GM21528 (cell line): ENCODE measurements around the gene LCTL.
"Not testable (repeated sequence)": the region's sequence is repeated elsewhere in the genome, so short reads cannot be mapped to it uniquely, and the experiment has no call there.

Source experiments
- ATAC-seq: cut with Tn5 transposase; IDR thresholded peaks from one replicate; pipeline ENCODE4 v1.9.1; 2021; ENCODE audit warnings: mild to moderate bottlenecking, moderate library complexity; ENCODE audit not compliant: unreplicated experiment, low FRiP score

LCTL gene

GRCh38 chr15:66592505-66593218, 26.9 kb upstream of the LCTL start:
- no peak for ATAC-seq

DNA sequence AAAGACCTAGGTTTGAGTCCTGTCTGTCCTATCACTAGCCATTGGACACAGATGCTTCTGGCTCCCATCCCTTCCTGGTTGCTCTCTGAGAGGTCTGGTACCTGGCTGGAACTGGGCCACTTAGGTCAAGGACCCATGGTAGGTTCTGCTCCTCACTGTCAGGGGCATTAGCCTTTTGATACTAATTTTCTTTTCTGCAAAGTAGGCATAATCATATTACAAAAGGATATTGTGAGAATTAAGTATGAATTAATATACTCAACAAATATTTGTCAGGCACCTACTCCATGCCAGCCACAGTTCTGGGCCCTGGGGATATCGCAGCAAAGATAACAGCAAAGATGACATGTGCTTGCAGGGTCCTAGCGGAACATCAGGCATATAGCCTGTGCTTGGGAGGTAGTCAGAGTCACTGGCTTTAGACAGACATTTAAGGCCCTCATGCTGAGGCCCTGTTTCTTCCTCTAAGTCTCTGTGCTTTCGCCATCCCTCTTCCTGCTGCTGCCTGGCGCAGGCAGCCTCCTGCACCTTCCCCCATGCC, 25.6 kb upstream of the LCTL start:
- ATAC-seq, result no peak

- ATAC-seq, result no peak
These were observed 24.6 kb upstream of the LCTL start for GRCh38 chr15:66590435-66590834.

- not testable (repeated sequence) for ATAC-seq
These were observed 23.6 kb upstream of the LCTL start for GRCh38 chr15:66589429-66589828.

DNA sequence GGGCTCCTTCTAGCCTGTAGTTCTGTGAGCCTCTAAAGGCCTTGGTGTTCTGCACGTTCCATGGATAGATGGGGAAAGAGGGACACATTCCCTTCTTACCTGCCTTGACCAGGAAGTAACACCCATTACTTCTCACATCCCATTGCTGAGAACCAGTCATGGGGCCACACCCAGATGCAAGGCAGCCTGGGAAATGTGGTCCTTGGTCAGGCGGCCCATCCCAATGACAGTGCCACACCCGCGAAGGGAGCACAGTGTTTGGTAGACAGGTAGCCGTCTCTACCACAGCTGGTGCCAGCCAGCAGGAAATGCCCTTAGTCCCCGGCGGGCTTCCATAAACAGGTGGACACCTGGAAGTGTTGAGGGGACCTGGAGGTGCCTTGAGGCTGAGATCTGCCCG, 23.2 kb upstream of the LCTL start:
- ATAC-seq, result no peak

DNA sequence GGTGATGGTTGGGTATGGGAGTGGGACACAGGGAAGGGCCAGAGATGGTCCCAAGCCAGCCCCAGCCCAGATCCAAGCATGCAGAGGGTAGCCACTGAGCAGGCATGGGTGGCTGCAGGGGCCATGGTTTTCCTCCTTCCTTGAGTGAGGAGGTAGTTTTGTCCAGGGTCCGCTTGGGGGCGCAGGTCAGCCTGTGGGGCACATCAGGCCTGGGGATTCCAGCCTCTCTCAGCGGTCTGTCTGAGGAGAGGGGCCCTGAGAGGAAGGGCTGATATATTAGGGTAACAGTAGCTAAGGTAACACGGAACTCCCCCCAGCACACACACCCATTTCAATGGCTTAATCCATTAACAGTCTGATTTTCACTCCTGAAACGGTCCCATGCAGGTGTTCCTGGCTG, 22.7 kb upstream of the LCTL start:
- ATAC-seq, result no peak

DNA sequence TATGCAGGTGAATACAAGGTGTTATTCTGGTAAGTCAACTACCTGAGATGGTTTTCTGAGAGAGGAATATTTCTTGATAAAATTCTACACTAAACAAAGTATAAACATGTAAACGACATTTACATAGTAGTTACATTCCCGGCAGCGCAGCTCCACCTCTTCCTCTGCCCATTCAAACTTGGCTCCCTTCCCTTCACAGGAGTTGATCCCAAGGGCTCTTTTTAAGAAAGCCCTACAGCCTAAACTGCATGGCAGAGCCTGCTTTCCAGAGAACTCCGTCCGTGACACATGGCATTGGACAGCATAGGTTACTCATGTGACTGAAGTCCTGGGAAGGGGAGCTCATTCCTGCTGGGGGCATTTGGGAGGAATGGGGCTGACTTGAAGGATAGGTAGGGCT, 22.0 kb upstream of the LCTL start:
- no peak for ATAC-seq

DNA sequence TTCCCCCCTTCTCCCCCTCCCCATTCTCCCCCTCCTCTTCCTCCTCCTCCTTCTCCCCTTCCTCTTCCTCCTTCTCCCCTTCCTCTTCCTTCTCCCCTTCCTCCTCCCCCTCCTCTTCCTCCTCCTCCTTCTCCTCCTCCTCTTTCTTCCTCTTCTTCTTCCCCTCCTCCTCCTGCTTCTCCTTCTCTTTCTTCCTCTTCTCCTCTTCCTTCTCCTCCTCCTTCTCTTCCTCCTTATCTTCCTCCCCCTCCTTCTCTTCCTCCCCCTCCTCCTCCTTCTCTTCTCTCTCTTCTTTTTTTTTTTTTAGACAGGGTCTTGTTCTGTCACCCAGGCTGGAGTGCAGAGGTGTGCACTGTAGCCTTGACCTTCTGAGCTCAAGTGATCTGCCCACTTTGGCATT, 21.2 kb upstream of the LCTL start:
- no peak for ATAC-seq

GRCh38 chr15:66586155-66586976, 20.6 kb upstream of the LCTL start:
- ATAC-seq, result no peak

GRCh38 chr15:66581972-66582537, 16.3 kb upstream of the LCTL start:
- ATAC-seq, result no peak

GRCh38 chr15:66580643-66581042, 14.8 kb upstream of the LCTL start:
- no peak for ATAC-seq

GRCh38 chr15:66578286-66578875, 12.6 kb upstream of the LCTL start:
- ATAC-seq, result no peak

DNA sequence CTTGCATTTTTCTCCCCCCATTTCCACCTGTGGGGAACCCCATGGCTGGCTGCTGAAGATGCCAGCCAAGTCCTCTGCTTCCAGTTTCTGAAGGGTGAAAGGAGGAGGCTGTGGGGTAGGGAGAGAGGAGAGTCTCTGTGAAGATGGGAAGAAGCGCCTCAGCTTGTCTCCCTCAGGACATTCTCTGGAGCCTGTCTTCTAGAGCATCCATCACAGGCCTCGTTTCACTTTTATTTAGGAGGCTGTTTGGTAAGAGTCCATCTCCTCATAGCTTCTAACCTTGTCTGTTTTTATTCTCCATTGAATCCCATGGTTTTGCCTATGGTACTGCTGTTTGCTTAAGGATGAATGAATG, 8.8 kb upstream of the LCTL start:
- ATAC-seq, result no peak

DNA sequence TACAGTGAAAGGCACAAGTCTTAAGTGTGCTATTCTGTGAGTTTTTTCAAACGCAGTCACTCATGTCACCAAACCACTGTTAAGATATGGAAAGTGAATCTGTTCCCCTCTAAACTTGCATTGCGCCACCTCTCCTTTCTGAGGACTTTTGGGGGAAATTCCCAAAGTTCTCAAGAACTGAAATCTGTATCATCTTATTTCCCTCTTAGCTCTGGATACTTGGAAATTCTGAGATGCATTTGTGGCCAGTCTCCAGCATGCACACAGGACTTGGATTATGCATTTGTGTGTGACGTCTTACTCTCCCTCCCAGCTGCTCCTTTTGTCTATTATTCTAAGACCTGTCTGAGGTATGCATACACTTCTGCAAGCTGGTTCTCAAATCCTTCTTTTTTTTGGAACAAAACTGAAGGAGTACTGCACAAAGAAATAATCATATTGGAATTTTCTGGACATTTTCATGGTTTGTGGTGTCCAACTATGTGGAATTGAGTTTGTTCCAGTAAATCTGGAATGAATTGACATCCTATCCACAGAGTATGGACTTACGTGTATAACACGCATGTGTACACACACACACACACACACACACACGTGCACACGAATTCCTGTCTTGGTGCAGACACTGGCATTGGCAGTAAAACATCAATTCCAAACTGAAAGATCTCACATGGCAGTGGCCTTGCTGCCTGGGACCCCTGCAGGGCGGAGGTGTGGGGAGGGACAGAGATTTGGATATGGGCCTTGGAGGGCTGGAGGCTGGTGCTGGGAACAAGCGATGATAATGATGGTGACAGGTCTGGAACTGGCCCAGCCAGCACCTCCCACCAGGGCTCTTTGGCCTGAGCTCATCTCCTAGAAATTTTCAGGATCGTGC, 8.2 kb upstream of the LCTL start:
- ATAC-seq, result no peak

GRCh38 chr15:66573348-66573718, 7.5 kb upstream of the LCTL start:
- ATAC-seq, result no peak

DNA sequence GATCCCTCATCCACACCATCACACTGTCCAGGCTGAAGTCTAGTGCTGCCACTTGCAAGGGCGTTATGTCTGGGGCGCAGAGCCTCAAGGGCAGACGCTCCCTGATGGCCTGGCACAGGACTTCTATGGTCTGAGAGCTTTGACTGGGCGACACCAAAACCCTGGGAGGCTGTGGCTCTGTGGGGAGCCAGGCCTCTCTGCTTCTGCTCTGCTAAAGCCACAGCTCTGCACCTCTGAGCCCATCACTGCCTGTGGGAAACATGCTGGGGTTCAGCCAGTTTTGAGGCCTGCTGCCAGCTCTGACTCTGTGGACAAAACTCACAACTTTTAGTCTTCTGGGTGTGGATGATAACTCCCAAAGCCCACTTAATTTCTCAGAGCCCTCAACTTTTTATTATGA, 6.3 kb upstream of the LCTL start:
- no peak for ATAC-seq

- ATAC-seq, result no peak
These were observed 5.2 kb upstream of the LCTL start for GRCh38 chr15:66570842-66571478.

GRCh38 chr15:66570327-66570726, 4.5 kb upstream of the LCTL start:
- ATAC-seq, result no peak

GRCh38 chr15:66569461-66570137, 3.8 kb upstream of the LCTL start:
- no peak for ATAC-seq
